MV-4-11 (cell line): ENCODE data around the gene TLE2.

Experiments used
- DNase-seq: peaks from one replicate; lab custom pipeline; 2025; lab: John Stamatoyannopoulos, UW

Gene TLE2

DNA sequence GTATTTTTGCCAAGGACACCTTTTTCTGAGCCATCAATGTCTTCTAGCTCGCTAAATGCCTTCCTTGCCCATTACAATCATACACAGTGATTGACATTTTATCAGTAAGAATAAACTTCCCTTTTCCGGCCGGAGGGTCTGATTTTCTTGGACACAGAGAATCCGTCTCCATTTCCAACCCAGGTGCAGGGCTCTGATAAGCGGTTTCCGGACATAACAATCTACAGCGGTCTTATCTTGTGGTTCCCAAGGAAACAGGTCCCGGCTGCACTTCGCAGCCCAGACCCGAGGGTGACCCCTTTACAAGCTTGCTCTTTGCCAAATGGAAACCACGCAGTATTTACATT is 79.2 kb downstream of the TLE2 start:
- DNase-seq: peak; percentile 49
